ENCODE measurements around the gene ZSWIM6.

The ZSWIM6 gene

GRCh38 chr5:61570767-61571166 lies 238.7 kb downstream of the ZSWIM6 start:
- DNase-seq: no peak

GRCh38 chr5:61572959-61573358 lies 240.9 kb downstream of the ZSWIM6 start:
- no peak for DNase-seq

DNA sequence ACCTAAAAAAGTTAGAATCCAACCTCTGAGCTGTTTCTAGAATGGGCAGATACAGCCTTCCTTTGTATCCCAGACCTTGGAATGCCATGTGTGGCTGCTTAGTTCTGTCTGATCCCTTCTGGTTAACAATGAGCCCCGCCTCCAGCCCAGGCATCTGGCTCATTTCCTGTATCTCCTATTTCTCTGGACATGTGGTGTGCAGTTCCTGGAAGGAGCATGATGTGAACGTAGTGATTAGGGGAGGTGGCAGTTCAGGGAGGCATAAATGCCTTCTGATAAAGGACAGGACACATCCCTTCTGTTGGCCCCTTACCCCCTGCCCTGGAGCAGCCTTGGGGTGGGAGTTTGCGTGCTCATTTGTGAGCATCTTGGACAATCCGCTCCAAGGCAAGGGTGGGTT lies 243.0 kb downstream of the ZSWIM6 start:
- no peak for DNase-seq

DNA sequence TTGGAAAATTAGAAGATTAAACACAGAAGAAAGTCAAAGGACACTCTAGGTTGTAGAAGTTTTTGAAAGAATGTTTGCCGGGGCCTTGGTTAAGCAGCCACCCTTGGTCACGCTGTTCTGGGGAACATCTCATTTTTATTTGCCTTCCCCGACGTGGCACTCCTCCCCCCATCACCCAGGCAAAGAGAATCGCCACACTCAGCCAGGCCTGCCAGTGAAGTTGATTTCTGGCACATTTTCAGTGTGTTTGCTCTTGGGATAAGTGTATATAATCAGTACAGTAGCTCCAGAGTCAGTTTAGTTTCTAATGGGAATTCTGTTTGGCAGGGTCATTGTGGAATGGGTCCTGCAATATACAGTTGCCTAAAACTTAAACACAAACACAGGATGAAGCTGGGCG lies 243.5 kb downstream of the ZSWIM6 start:
- DNase-seq: no peak

GRCh38 chr5:61576556-61576955 lies 244.5 kb downstream of the ZSWIM6 start:
- no peak for DNase-seq

GRCh38 chr5:61578858-61579503 lies 246.9 kb downstream of the ZSWIM6 start:
- DNase-seq: no peak

DNA sequence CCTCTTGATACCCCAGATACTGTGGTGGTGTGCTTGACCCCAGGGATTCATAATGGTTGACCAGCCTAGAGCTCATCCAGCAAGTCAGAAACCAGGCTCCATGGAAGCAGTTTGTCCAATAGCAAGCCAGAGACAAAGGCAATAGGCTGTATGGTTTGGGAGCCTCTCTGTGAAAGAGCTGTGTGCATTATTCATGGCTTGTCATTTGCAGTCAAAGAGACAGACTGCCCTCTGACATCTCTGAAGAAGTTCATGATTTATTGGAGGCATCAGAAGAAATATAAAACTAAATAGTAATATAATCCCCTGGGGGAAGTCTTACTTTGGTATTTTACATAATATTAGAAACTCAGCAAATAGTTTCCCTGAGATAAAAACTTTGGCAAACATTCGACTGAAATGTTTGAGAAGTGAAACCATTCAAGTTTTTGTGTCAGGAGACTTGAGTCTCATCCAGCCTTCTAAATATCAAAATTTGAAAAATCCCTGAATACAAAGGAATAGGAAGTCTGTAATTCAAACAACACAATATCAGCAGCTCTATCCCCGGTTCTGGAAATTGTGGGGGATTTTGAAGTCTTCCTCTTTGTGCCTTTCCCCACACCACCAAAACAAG lies 250.3 kb downstream of the ZSWIM6 start:
- DNase-seq: no peak

DNA sequence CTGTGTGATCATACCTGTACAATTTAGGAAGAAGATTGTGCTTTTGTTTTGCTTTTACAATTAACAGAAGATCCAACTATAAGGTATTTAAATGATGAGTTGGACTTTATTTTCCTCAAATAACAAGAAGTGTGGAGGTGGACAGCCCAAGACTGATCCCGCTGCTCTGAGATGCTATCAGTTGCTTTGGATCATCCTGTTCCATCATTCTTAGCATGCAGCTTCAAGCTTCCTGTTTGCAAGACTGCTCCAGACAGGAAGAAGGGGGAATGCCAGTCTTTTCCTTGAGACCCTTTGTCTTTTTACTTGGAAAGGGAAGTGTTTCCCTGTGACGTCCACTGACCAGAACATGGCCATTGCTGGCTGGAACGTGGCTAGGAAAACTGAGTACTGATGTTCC lies 250.8 kb downstream of the ZSWIM6 start:
- DNase-seq: no peak

DNA sequence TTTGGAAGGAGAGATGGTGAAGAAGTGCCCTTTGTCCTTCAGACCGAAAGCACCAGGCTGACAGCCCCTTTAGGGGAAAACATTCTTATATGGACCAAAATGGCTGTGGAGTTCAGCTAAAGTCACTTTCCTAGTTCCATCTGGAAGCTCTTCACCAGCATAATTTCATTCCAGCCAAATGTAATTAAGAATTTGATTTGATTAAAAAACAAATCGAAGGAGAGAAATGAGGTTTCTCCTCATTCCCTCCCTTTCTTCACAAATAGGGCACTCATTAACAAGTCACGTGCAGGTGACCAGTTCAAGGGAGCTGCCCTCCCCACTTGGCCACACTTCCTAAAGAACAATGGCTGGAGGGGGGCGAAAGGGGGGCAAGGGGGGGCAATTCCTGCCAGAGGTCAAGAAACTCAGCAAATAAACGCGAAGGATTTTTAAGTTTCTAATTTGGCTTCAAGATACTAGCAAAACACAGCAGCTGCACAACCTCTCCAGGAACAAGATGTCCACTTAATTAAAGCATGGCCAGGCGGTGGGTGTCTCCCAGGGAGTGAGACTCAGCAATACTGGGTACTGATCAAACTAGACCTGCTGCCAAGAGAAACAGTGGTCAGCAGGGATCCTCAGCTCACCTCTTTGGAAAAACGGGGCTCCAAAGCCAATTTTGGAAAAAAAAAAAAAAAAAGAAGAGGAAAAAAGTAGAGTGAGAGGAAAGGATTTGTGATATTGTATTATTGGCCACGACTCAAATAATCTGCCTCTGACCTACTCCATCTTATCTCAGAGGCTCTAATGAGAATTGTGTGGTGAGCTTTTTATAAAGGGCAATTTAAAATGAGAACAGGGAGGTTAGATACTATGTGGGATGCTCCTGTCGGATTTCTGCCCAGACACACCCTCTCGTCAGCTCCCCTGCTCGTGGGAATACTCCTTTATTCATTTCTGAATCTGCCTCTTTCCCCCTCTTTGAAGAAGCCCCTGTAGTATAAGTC lies 254.3 kb downstream of the ZSWIM6 start:
- no peak for DNase-seq

- DNase-seq: no peak
Measured at GRCh38 chr5:61587125-61587524, 255.1 kb downstream of the ZSWIM6 start.

DNA sequence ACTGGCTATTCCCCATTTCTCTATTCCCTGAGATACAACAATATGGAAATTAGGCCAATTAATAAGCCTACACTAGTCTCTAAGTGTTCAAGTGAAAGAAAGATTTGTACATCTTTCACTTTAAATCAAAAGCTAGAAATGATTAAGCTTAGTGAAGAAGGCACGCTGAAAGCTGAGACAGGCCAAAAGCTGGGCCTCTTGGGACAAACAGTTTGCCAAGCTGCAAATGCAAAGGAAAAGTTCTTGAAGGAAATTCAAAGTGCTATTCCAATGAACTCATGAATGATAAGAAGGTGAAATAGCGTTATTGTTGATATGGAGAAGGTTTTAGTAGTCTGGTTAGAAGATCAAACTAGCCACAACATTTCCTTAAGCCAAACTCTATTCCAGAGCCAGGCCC lies 256.2 kb downstream of the ZSWIM6 start:
- no peak for DNase-seq

GRCh38 chr5:61589946-61590345 lies 257.9 kb downstream of the ZSWIM6 start:
- DNase-seq: no peak

GRCh38 chr5:61590473-61590872 lies 258.4 kb downstream of the ZSWIM6 start:
- no peak for DNase-seq

DNA sequence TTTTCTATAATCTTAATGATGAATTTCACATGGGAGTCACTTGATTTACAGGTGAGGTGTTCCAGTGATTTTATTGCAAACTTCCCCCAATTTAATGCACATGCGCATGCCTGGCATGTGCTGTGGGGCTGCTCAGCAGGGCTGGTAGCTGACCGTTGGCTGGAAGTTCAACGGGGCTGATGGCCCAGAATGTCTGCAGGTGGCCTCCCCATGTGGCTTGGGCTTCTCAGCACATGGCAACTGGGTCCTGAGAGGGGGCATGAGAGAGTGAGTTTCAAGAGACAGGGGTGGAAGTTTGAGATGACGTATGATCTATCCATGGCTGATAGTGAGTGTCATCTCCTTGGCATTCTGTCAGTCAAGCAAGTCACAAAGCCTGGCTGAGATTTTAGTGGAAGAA lies 259.8 kb downstream of the ZSWIM6 start:
- DNase-seq: no peak

DNA sequence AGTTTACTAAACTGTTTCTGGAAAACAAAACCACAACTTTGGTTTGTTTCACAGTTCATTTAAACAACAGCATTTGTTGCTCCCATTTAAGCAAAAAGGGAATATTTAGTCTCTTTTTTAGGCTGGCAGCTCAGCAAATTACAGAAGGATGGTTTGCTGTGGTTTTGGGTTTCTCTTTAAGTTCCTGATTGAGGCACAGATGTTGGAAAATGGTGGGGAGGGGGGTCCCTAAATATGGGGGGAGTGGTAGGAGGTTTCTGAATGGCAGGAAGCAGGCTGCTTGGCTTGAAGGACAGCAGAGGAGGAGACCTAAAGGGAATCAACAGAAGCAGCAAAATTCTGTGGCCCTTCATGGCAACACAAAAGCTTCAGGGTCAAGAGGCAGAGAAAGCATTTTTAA lies 263.4 kb downstream of the ZSWIM6 start:
- no peak for DNase-seq

Data from NCI-H446 treated with DMSO at 0.1 percent for 48 hours (cell line).